Spleen (tissue), 7 donors: ENCODE measurements around the gene PSAPL1.

ENCODE experiments used
- CTCF ChIP-seq, 11 experiments: fragments of 200-600 bp in 7 of 11; fragments of 450-650 bp in 4 of 11; sonication (generic) in 4 of 11; IDR thresholded peaks in 8 of 11; conservative IDR thresholded peaks in 3 of 11; 1 replicate in 7 of 11; 2 replicates in 4 of 11; pipeline versions ENCODE4 v1.4.0 to v1.8.0; 2016 to 2021; ENCODE audit warnings: antibody characterized with exemption in 11 of 11, inconsistent platforms in 4 of 11, mild to moderate bottlenecking in 1 of 11
- POLR2A ChIP-seq, 3 donors: fragments of 450-650 bp; IDR thresholded peaks; one replicate each; pipeline ENCODE4 v1.5.1; 2017; ENCODE audit warnings: antibody characterized with exemption in 3 of 3, mild to moderate bottlenecking in 1 of 3
- donor health status: DM: no; HTN: no; CAD: no; lungs with moderate emphysema.
- donor health status: DM: no; HTN: no; CAD: no.
- donor health status: DM: no; HTN: no; CAD: no.

- TF ChIP-seq CTCF (IDR thresholded peaks at IDR 0.05 in 8 of 11, conservative IDR thresholded peaks at IDR 0.05 in 3 of 11), result no peak
- TF ChIP-seq POLR2A (IDR thresholded peaks at IDR 0.05), result no peak
These were observed 17.1 kb upstream of the PSAPL1 start for GRCh38 chr4:7451800-7452199.
